Stimulated activated CD8-positive, alpha-beta memory T cell treated with anti-CD3 and anti-CD28 coated beads, Interleukin-7, amount 100 ng/mL, for 1 hour (primary cell): ENCODE measurements around the gene APCDD1.
"Not testable (repeated sequence)": the region's sequence is repeated elsewhere in the genome, so short reads cannot be mapped to it uniquely, and the experiment has no call there.

Experiments
- DNase-seq, 2 donors: peaks; one replicate each; pipeline ENCODE4 v3.0.0-alpha.2; 2020; ENCODE audit warnings: low read depth in 2 of 2

APCDD1 gene

DNA sequence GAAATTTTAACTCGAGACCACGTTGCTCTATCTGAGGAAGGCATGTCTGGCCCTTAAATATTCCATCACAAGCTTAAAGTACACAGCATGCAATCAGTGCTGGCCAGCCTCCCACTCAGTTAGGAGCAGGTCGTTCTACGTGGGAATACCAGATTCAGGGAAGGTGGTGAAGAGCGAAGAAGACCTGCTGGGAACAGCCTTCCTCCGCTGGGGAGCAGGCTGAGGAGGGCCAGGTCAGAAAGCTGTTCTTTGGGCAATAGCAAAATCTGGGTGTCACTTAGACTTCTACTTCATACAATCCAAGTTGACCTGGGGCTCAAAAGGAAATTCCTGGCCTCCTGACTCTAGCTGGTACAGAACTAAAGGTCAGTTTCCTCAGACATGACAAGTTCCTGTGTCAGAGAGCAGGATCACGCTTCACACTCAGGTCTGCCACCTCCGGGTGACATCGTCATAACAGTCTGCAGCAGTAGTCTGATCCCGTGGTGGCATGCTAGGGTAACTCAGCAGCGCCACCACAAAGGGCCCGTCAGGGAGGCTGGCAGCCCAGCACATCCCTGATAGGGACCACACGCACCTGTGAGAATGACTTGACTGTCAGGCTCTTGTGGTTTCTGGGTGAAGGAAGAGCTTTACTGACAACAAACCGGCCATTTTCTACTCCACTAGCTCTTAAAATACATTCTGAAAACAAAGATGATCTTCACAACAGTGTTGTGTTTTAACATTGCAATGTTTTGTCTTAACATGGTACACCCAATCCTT is 36.1 kb downstream of the APCDD1 start:
- peak in 1 of 2 donors; percentile 10 for DNase-seq

DNA sequence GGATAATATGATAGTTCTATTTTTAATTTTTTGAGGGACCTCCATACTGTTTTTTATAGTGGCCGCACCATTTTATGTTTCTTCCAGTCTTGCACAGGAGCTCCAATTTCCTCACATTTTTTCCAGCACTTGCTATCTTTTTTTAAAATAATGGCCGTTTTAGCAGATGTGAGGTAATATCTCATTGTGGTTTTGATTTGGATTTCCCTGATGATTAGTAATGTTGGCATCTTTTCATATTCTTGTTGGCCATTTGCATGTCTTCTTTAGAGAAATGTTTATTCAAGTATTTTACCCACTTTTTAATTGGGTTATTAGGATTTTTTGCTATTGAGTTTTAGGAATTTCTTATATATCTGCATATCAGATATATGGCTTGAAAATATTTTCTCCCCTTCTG is 41.5 kb downstream of the APCDD1 start:
- no peak for DNase-seq

DNA sequence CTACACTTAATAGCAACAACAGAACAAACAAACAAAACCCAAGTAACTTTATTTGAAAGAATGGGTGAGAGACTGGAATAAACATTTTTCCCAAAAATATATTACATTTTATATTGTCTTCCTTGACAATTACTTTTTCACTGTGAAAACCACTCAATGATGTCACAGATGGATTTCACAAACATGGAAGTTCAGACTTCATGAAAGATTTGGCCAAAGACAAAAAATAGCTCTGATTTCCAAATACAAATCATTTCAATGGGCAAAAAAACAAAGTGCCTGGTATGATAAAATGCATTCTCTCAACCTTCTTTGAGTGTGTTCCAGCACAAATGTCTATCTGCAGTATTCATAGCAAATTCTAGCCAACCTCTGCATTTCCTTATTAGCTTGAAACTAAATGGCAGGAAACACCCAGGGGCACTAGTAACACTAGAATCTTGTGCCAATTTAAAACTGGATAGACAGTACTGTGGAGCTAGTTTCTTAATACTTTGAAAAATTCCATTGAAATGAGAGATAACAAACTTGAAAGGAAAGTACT is 42.8 kb downstream of the APCDD1 start:
- no peak for DNase-seq

DNA sequence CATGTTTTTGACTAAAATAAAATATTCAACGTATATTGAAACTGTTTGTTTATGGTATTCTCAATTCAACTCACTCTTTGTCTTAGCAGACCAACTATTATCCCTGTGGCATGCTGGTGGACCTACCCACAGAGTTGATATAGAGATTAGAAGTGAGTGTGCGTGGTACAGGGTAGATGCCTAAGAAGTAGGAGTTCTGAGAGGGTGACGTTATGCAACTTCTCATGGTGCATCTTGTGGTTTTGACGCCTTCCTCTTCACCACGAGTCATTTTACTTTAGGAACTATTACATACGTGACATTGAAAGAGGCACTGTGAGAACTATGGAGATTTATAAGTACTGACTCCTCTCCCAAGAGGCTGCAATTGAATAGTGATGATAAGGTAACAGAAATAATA is 44.8 kb downstream of the APCDD1 start:
- no peak for DNase-seq

DNA sequence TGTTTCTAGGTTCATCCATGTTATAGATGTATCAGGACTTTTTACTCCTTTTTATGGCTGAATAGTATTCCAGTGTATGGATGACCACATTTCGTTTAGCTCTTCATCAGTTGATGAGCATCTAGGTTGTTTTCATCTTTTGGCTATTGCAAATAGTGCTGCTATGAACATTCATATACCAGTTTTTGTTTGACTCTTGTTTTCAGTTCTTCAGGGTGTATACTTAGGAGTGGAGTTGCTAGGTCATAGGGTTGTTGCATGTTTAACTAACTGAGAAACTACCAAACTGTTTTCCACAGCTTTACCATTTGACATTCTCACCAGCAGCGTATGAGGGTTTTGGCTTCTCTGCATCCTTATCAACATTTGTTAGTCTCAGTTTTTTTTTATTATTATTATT is 45.6 kb downstream of the APCDD1 start:
- no peak for DNase-seq

DNA sequence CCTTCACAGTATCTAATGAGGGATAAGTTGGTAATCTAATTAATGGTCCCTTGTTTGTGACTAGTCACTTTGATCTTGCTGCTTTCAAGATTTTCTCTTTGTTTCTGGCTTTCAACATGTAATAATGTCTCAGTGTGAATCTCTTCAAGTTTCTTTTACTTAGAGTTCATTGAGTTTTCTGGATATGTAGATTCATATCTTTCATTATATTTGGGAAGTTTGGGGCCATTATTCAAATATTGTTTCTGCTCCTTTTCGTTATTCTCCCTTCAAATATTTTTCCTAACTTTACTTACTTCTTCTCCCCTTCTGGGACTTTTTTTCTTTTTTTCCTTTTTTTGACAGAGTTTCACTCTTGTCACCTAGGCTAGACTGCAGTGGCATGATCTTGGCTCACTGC is 50.3 kb downstream of the APCDD1 start:
- DNase-seq: no peak

DNA sequence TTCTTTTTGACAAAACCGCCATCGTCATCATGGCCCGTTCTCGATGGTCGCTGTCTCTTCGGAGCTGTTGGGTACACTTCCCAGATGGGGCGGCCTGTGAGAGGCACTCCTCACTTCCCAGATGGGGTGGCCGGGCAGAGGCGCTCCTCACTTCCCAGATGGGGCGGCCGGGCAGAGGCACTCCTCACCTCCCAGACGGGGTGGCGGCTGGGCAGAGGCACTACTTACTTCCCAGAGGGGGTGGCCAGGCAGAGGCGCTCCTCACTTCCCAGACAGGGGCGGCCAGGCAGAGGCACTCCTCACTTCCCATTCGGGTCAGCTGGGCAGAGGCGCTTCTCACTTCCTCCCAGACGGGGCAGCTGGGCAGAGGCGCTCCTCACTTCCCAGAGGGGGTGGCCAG is 51.5 kb downstream of the APCDD1 start:
- DNase-seq: not testable (repeated sequence)

DNA sequence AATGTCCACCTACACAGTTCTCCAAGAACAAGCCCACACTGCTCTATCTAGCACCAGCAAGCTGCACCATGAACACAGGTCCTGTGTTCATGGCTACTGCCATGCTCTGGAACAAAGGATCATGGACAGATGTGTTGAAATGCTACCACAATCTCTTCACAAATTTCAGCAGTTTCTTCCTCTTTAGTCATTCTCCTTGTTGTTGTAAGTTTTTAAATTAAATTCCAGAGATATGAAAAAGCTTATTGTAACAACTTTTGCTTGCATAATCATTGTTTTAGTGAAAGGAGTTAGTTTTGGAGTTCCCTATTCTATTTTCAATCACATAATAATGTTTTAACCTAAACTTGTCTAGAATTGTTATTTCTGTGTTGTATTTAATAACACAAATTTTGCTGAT is 54.2 kb downstream of the APCDD1 start:
- no peak for DNase-seq

DNA sequence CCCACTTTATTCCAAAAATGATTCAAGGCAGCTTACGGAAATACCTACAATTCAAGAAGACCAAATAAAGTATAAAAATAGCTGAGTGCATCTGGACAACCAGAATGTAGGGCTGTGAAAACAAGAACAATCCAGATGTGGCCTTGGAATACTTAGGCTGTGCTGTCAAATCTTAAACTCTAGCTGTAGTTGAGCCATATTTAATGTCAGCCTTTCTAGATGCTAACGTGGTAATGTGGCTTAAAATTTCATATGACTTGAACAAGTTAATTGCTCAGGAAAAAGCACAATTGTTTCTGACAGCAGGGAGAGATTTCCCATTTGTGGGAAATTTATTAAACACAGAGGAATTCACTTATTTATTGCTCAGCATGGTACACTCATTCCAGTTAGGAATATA is 56.8 kb downstream of the APCDD1 start:
- no peak for DNase-seq

DNA sequence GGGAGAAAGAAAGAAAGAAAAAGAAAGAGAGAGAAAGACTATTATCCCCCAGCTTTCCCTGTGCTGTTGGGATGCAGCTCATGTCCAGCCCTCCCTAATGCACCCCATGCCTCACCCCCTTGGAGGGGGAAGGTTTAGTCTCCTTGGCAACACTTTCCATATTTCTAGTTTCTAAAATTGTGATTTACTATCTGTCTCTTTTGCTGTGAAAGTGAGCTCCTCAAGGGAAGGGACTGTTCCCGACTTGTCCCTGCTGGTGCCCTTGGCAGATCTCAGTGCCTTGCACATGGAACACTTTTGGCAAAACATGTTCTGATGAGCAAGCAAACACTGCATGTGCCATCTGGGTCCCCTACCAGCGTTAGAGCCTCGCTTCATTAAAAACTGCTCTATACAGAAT is 59.6 kb downstream of the APCDD1 start:
- DNase-seq: no peak

DNA sequence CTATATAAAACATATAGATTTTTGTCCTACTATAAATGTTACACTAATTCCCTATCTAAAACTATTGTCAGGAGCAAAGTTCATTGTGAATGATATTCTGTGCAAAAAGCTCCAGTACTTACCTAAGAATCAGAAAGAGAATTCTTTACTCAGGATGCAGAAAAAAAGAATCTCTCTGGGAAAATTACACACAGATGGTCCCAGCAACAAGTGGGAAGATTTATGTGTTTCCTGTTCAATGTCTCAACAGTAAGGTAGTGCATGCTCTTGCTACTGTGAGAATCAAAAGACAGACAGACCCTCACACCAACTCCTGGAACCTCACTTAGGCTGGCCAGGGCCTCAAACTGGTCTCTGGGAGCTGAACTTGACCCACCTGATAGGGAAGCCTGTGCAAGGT is 60.2 kb downstream of the APCDD1 start:
- no peak for DNase-seq

DNA sequence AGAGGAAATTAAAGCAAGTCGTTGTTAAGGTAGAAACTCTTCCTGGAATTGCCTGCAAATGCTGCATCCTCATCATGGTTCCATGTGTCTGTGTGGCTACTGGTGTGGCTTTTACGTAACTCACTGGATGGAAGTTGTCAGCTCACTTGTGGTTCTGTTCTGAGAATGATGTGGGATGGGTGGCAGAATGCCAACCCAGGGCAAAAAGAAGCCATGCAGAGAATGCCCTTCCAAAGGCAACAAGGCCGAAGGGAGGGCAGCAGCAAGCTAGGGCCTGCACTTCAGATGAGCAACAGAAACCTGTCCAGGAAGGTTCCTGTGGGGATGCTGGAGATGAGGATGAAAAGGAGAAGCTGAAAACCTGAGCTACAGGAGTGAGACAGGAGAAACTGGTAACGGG is 61.0 kb downstream of the APCDD1 start:
- no peak for DNase-seq

DNA sequence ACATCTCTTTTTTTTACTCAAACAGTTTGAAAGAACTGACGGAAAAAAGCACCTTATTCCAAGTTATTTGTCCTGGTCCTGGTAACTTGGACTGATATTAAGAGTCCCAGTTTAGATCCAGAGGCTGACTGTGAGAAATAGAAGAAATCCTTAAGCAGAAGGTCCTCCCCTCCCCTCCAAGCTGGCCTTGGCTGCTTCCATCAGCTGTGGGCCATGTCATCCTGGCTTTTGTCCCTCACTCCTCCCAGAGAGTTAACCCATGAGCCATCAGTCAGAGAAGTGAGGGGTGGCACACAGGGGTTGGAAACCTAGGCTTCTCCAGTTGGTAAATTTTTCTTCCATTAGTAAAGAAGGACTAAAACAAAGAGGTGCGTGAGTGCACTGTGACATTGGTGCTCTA is 61.6 kb downstream of the APCDD1 start:
- no peak for DNase-seq

DNA sequence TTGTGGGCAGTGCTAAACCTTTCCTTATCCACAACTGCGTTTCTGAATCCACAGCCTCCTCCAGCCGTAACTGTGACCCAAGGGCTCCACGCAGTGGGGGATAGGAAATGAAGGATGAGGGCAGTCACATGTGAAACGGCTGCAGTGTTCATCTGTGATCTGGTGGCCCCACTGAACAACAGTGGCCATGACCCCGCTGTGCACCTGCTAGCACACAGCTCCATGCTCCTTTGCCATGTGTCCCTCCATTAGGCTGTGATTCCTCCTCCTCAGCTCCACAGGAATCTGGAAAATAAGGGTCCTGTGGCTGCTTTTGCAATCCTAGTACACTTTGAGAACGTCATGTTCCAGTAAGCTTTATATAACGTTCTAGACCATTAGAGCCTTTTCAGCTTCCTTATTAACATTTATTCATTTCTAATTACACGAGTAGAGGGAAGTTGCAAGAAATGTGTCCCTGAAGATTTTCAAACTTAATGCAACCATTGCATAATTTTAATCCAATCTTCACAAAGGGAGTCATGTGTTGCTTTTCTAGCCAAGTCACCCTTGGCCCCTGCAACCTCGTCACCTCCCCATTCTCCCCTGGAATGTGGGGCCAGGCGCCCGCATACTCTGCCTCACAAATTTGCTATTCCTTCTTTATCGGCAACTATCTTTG is 64.3 kb downstream of the APCDD1 start:
- no peak for DNase-seq

DNA sequence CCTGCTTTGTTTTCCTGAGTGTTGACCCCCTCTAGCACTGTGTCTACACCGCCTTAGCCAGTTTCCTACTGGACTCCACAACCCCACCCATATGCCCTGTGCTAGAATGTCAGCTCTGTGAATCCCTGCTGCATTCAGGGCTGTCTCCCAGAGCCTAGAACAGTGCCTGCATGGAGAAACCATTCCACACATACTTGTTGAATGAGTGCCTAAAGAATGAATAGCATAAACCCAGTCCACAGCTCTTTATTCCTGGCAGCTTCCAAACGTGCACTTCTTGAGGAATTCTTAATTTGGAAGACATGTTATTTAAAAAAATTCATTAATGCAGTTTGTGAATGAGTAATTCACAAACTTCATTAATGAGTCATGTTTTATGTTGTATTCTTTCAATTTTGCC is 64.9 kb downstream of the APCDD1 start:
- DNase-seq: no peak

DNA sequence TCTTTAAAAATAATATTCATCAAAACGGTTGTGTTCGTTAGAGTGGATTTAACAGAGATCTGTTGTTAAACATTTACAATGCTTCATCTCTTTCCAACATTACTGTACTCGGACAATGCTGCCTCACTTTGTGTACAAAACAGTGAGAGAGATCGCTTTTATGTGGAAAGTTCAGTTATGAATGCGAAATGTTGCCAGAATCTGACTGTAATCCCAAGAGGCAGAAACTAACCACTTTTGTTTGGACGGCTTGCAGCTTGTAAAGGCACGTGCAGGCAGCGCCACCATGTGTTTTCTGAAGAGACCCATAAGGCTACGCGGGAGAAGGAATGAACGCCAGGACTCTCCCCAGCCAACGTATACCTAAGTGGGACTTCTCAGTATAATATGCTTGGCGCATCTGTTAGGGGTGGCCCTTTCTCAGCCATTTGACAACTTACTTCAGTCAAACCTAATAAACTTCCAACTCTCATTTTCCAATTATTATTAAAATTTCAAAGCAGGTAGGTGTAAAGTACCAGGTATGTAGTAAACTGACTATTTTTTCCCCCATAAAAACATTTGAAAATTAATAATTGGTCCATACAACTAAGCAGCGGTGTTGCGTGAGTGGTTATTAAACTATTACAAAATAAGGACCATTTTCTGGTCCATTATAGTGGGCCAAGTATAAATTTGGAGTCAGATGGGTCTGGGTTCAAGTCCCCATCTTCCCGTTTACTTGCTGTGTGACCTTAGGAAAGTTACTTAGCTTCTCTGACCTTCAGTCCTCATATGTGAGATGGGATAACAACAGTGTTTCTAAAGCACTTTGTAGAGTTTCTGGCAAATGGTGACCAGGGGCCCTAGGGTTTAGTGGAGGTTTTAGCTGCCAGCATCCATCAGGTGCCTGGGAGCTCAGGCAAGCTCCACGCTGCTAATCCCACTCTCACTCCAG is 65.8 kb downstream of the APCDD1 start:
- DNase-seq: peak in 1 of 2 donors; percentile 23

DNA sequence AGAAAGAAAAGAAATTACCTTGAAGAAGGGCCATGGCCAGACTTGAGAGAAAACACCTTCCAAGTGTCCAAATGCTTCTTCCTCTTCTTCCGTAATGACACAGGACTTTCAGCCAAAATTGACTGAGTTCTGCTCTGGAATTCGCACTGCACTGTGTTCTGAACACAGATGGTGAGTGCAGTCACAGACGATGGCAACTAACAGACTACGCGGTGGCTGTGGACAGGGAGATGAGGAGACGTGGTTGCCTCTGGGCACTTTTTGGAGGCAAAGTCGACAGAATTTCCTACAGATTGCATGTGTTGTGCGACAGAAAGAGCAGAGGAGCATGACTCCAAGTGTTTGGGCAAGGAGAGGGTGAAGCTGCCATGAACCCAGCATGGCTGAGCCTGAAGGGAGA is 67.1 kb downstream of the APCDD1 start:
- no peak for DNase-seq

DNA sequence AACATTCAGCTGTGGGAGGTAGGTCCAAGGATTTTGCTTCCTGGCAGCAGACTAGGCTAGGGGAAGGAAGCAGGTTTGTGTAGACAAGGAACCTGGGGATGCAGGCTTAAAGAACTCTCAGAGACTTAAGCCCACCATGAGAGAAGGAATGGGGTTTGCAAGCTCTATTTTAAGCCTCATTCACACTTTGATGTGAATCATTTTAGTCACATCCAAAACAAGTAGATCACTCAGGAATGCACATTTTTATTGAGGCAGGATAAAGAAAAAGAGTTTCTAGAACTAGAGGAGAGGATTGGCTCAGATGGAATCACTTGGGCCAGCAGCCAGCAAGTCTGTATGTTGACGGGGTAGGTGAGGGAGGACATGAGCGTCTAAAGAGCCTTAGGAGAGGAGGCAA is 68.1 kb downstream of the APCDD1 start:
- DNase-seq: no peak

DNA sequence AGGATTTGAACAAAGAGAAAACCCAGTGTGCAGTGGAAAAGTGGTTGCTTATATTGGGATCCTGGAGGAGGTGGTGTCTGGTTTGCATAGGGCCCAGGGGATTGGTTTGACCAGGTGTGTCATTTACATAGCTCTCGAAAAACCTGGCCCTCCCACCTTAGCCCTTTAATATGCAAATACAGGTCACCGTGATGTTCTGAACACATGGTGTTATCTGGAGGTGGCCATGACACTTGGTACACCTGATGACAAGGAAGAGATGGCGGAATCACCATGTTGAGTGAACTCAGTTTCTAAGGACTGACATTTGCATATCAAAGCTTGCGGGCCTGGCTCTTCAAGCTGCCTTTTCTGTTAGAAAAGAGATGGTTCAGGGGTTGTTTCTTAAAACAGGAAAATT is 69.1 kb downstream of the APCDD1 start:
- DNase-seq: no peak

DNA sequence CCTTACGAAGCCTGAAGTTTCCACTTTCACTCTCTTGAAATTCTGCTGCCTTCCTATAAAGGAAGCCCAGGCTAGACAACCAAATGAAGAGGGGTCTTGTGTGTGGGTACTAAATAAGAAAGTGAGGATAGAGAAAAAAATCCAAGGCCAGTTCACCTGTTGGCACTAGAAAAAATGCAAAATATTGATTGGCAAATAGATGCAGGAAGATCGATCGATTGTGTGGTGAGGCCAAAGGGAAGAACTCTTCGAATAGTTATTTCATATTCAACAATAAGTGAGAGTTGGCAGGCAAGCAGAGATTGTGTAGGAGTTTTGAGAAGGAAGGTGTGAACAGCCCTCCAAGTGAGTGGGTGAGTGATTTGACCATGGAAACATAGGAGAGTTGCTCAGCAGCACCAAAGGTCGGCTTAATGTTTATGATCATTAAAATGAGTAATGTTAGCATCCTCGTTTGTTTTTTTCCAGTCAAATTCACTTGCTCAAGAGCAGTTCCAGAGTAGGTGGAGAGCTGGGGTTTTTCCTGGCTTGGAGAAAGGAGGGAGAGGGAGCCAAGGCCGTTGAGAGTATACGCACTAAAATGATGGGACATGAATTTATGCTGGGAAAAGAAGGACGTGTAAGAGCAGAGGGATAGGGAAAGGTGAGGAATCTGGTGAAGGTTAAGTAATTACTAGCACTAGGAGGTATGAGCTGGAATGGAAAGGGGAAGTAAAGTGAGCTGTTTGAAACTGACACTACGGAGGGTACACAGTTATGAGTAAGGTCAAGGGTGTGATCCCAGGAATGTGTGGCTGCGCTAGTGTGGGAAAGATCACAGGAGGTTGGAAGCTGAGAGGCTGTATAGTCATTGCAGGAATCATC is 70.3 kb downstream of the APCDD1 start:
- no peak for DNase-seq

DNA sequence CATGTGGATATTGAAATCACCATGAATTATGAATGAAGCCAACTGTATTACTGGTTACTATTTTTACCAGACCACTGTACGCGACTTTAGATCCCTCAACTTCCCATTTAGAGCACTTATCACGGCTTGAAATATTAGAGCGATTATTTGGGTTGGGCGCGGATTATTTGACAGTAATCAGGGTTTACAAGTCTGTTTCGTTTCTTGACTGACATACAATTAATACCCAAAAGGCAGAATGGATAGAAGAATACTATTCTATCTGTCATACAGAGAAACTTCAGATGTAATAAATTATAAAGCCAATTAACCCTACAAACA is 70.9 kb downstream of the APCDD1 start:
- DNase-seq: no peak
